HG02840 (cell line): ENCODE data around the gene UGT1A8.

Experiments used
- ATAC-seq: cut with Tn5 transposase; IDR thresholded peaks from one replicate; pipeline ENCODE4 v1.9.1; 2021; ENCODE audit warnings: mild to moderate bottlenecking, moderate library complexity, moderate number of reproducible peaks; ENCODE audit not compliant: unreplicated experiment, low FRiP score

UGT1A8 gene

DNA sequence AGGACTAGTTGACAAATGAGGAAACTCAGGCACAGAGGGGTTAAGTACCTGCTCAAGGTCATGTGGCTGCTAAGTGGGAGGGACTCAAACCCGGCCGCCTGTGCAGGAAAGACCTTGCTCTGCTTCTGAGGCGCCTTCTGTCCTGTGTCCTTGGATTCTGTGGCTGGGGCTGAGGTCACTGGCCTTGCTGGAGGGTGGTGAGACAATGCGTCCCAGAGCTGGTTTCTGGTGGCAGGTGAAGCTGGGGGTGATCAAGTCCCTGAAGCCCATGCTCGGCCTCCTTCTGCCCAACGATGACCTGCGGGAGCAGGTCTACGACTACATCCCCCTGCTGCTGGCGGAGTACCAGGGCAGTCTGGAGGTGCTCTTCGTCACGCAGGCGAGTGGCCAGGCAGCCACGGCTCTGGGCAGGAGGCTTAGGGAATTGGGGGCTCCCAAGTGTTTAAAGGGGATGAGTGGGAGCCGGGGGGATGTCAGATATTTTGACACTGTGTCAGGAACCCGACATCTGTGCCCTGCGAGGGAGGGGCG is 176.8 kb downstream of the UGT1A8 start:
- ATAC-seq: no peak

DNA sequence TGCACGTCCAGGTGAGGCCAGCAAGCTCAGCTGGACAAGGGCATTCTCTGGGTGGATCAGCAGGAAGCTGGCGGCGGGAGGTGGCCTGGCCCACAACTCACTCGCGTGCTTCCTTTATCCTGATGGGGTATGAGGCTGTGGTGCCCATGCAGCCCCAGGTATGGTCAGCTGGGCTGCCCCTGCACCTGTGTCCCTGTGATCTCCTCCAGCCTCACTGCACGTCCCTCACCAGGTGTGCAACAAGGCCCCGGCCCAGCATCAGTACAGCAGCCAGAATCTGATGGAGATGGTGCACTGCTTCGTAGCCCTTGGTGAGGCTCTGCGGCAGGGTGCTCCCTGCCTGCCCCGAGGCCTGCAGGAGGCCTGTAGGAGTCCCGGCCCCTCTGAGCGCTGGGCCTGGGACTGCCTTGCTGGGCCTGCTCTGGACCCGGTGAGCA is 178.3 kb downstream of the UGT1A8 start:
- ATAC-seq: no peak

GRCh38 chr2:233796254-233796653 is 178.8 kb downstream of the UGT1A8 start:
- no peak for ATAC-seq

DNA sequence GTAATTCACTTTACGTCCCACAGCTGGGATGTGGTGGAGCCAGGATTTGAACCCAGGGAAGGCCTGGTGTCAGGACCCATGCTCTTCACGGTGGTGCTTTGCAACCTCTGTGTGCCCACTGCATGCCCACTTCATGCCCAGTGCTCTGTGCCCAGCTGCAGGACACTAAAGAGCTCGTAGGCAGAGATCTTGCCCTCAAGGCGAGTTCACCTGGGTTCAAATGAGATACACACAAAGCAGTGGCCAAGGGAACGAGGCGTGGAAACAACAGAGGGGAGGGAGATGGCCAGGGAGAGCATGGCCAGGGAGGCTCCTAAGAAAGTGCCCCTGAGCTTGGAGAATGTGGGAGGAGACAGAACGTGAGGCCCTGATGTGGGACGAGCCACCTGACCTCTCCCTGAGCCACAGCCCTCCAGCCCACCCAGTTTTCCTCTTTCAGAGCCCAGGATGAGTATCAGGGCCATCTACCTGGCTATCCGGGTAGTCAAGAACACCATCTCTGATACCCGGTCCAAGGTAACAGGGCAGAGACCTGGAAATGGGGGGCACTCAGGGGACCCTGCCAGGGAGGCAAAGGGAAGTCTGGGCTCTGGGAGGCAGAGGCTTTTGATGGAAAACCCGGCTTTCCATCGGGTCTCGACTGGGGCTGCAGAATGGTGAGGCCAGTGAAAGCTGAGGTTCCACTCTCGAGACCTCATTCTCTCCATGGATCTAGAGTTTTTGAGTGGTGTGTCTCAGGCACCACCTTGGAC is 181.1 kb downstream of the UGT1A8 start:
- ATAC-seq: no peak

- ATAC-seq: no peak
These were observed 181.7 kb downstream of the UGT1A8 start for GRCh38 chr2:233799087-233799665.

DNA sequence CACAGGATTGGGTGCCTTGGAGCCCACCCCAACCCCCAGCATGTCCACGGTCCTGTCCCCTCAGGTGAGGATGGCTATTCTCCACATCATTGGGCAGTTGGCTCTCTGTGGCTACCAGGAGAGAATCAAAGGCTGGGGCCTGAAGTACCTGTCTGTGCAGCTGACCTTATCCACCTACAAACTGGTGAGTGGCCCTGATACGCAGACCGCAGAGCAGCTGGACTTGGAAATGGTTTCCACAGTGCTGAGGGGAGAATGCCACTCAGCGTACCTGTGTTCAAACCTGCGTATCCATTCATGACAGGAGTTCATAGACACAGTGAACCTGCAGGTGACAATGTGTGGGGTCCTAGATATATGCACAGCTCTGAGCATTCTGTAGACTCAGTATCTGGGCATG is 182.3 kb downstream of the UGT1A8 start:
- ATAC-seq: no peak

GRCh38 chr2:233800208-233800607 is 182.8 kb downstream of the UGT1A8 start:
- no peak for ATAC-seq

GRCh38 chr2:233801357-233802131 is 184.1 kb downstream of the UGT1A8 start:
- ATAC-seq: no peak

DNA sequence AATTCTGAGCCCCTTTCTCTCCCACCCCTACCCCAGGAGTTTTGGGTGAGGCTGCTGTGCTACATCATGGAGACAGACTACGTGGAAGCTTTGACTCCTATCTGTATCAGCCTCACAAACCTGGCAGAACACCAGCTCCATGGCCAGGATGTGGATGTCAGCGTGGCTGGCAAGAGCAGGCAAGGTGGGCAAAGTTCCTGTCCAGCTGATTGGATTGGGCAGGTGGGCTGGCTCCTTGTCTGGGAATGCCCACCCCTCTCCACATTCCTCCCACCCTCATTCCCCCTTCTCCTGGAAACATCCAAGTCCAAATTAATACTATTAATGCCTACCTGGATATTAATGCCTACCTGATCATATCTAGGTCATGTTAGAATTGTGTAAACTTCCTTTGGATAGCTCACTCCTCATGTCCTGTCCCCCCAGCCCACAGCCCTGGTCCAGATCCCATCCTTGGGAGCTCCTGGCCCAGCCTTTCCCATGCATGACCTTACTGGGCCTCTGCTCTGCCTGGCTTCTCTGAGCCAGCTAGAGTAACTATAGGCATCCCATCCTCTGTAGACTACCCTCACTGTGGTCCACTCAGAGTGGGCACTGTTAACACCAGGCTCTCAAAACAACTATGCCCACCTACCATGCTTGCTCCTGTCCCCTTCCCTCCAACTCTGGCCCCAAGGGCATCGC is 184.8 kb downstream of the UGT1A8 start:
- no peak for ATAC-seq

- no peak for ATAC-seq
These were observed 186.0 kb downstream of the UGT1A8 start for GRCh38 chr2:233803292-233803911.

- ATAC-seq: no peak
These were observed 186.6 kb downstream of the UGT1A8 start for GRCh38 chr2:233803994-233804393.

DNA sequence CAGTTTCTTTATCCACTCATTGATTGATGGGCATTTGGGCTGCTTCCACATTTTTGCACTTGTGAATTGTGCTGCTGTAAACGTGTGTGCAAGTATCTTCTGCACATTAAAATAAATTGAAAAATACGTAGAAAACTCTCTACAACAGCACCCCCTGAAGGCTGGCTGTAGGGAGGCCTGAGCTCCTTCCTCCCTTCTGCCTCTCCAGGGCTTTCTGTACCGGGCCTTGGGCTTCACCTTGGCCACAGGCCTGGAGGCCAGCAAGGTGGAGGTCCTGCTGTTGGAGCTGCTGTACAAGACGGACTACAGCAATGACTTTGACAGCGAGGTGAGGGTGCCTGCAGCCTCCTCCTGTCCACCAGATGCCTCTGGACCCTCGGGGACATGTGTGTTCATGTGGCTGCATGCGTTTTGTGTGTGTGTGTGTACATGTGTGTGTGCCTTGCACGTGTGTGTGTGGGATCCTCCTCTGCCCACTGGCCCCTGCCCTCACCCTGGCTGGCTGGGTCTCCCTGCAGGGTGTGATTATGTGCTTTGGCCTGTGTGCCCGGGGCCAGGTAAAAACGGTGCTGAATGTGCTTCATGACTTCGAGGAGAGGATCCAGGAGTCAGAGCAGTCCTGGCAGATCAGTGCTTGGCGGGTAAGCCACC is 189.9 kb downstream of the UGT1A8 start:
- ATAC-seq: no peak

- no peak for ATAC-seq
These were observed 190.8 kb downstream of the UGT1A8 start for GRCh38 chr2:233807966-233808935.

DNA sequence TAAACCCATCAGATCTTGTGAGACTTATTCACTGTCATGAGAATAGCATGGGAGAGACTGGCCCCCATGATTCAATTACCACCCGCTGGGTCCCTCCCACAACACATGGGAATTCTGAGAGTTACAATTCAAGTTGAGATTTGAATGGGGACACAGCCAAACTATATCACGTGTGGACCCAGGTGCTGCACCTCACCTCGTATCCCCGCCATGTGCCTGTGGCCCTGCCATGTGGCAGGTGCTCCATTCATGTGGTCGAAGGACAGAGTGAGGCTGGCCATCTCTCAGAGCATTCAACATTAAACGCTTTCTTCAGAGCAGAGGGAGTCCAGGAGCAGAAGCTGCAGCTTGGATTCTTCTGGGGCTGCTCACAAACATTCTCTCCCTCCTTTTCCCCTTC is 193.0 kb downstream of the UGT1A8 start:
- no peak for ATAC-seq

GRCh38 chr2:233811087-233811486 is 193.7 kb downstream of the UGT1A8 start:
- no peak for ATAC-seq

DNA sequence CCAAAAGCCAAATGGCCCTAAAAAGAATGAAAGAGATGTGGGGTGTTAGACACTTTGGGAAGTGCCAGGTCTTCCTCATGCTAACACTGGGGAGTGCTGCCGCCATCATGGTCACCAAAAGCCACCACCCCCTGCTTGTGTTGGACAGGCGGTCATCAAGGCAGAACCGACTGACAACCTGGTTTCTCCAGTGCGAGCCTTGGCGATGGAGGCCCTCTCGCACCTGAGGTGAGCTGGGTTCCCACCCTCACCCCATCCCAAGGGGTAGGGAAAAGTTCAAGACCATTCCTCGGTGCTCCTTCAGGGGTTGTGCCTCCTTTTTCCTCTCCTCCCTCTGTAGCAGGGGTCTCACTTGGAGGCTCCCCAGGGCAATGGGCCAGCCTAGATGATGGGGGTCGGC is 194.3 kb downstream of the UGT1A8 start:
- ATAC-seq: no peak

GRCh38 chr2:233813236-233814055 is 196.0 kb downstream of the UGT1A8 start:
- ATAC-seq: no peak
